Immature natural killer cell (primary cell): ENCODE data around the gene GPR132. TPM values are rescaled to one million over a fixed set of nuclear protein-coding genes. Genes with fewer than 3 reads are reported as not detected.

Experiments used
- DNase-seq, 3 donors: peaks; one replicate each; pipeline ENCODE4 v3.0.0; 2022; ENCODE audit warnings: mixed read lengths in 1 of 3
- H3K27ac Mint-ChIP-seq, 6 donors: one replicate each; pipeline ENCODE4 v1.8.0; 2020; ENCODE audit warnings: mixed read lengths in 6 of 6, mild to moderate bottlenecking in 5 of 6, inconsistent platforms in 4 of 6, moderate library complexity in 3 of 6
- H3K27me3 Mint-ChIP-seq, 3 donors: one replicate each; pipeline ENCODE4 v1.8.0; 2020 to 2021; ENCODE audit warnings: low read depth in 3 of 3, mild to moderate bottlenecking in 3 of 3, mixed read lengths in 3 of 3, moderate library complexity in 3 of 3, inconsistent platforms in 1 of 3
- H3K36me3 Mint-ChIP-seq, 3 donors: one replicate each; pipeline ENCODE4 v1.8.0; 2020; ENCODE audit warnings: mixed read lengths in 3 of 3, inconsistent platforms in 2 of 3, mild to moderate bottlenecking in 2 of 3
- H3K4me1 Mint-ChIP-seq, 2 donors: one replicate each; pipeline ENCODE4 v1.8.0; 2020; ENCODE audit warnings: inconsistent platforms in 2 of 2, mild to moderate bottlenecking in 2 of 2, mixed read lengths in 2 of 2, moderate library complexity in 1 of 2
- H3K4me3 Mint-ChIP-seq, 5 donors: one replicate each; pipeline ENCODE4 v1.8.0; 2020; ENCODE audit warnings: mild to moderate bottlenecking in 5 of 5, mixed read lengths in 5 of 5, inconsistent platforms in 3 of 5, moderate library complexity in 3 of 5
- H3K9me3 Mint-ChIP-seq, 6 donors: one replicate each; pipeline ENCODE4 v1.8.0; 2020; ENCODE audit warnings: mild to moderate bottlenecking in 6 of 6, mixed read lengths in 6 of 6, inconsistent platforms in 4 of 6, moderate library complexity in 3 of 6
- polyA plus RNA-seq, 3 donors: library from polyadenylated mRNA; unstranded; fragments of 300-500 nt; fragmentation: Illumina TruSeq; gene quantifications; one replicate each; pipeline ENCODE4 v1.2.3, GENCODE V29; 2021

GPR132 gene
- polyA plus RNA-seq, 3 donors from 2014 or later, result 5.8 to 25.6 (median 8.4) TPM

GRCh38 chr14:105095236-105095805 is 30.1 kb upstream of the GPR132 start:
- Mint-ChIP-seq H3K9me3 (peaks cover 0 to 4% (median 0%) of the 10 kb centered on the region in 6 donors), H3K4me3 (peak overlapping the region; percentile 8 to 63 (median 48)), H3K27ac (no peak overlapping the region), H3K4me1 (peaks cover 0 to 13% of the 10 kb centered on the region in 2 donors), H3K27me3 (peaks cover 3 to 21% (median 7%) of the 10 kb centered on the region in 3 donors), H3K36me3 (peaks cover 0 to 6% (median 0%) of the 10 kb centered on the region in 3 donors)
- DNase-seq, result no peak

GRCh38 chr14:105094193-105094907 is 29.1 kb upstream of the GPR132 start:
- H3K9me3 Mint-ChIP-seq, result no peaks in the 10 kb centered on the region
- DNase-seq, result no peak
- peak overlapping the region; percentile 66 to 79 (median 69) for H3K4me3 Mint-ChIP-seq
- peaks cover 0 to 6% (median 0%) of the 10 kb centered on the region in 3 donors for H3K36me3 Mint-ChIP-seq
- H3K27ac Mint-ChIP-seq, result peak overlapping the region in 1 of 6 donors; percentile 35
- H3K27me3 Mint-ChIP-seq, result peaks cover 2 to 12% (median 3%) of the 10 kb centered on the region in 3 donors
- peaks cover 0 to 13% of the 10 kb centered on the region in 2 donors for H3K4me1 Mint-ChIP-seq

GRCh38 chr14:105093431-105094192 is 28.4 kb upstream of the GPR132 start:
- H3K27me3 Mint-ChIP-seq, result peaks cover 2 to 7% (median 3%) of the 10 kb centered on the region in 3 donors
- H3K36me3 Mint-ChIP-seq, result peaks cover 0 to 6% (median 0%) of the 10 kb centered on the region in 3 donors
- H3K4me1 Mint-ChIP-seq, result peaks cover 0 to 13% of the 10 kb centered on the region in 2 donors
- peak overlapping the region in 2 of 6 donors; percentile 21 to 34 for H3K27ac Mint-ChIP-seq
- no peaks in the 10 kb centered on the region for H3K9me3 Mint-ChIP-seq
- H3K4me3 Mint-ChIP-seq, result peak overlapping the region; percentile 66 to 79 (median 69)
- DNase-seq, result peak; percentile 71 to 75 (median 72)

- no peaks in the 10 kb centered on the region for H3K9me3 Mint-ChIP-seq
- peak; percentile 67 to 68 (median 67) for DNase-seq
- peaks cover 0 to 6% (median 0%) of the 10 kb centered on the region in 3 donors for H3K36me3 Mint-ChIP-seq
- H3K4me1 Mint-ChIP-seq, result peaks cover 0 to 13% of the 10 kb centered on the region in 2 donors
- peak overlapping the region; percentile 69 to 86 (median 78) for H3K4me3 Mint-ChIP-seq
- H3K27me3 Mint-ChIP-seq, result peaks cover 2 to 5% (median 4%) of the 10 kb centered on the region in 3 donors
- H3K27ac Mint-ChIP-seq, result peak overlapping the region in 2 of 6 donors; percentile 51 to 64
Observed at GRCh38 chr14:105093038-105093430, 27.8 kb upstream of the GPR132 start.

GRCh38 chr14:105092171-105093037 is 27.2 kb upstream of the GPR132 start:
- no peak for DNase-seq
- Mint-ChIP-seq H3K4me3 (peak overlapping the region; percentile 69 to 86 (median 78)), H3K4me1 (peaks cover 0 to 16% of the 10 kb centered on the region in 2 donors), H3K27ac (peak overlapping the region; percentile 57 to 77 (median 64)), H3K9me3 (no peaks in the 10 kb centered on the region), H3K27me3 (peaks cover 2 to 7% (median 4%) of the 10 kb centered on the region in 3 donors), H3K36me3 (peaks cover 0 to 6% (median 0%) of the 10 kb centered on the region in 3 donors)

- no peak for DNase-seq
- Mint-ChIP-seq H3K9me3 (no peaks in the 10 kb centered on the region), H3K4me3 (peak overlapping the region in 3 of 5 donors; percentile 47 to 81 (median 52)), H3K27ac (peak overlapping the region; percentile 53 to 77 (median 60)), H3K27me3 (peaks cover 0 to 7% (median 2%) of the 10 kb centered on the region in 3 donors), H3K4me1 (peaks cover 2 to 19% of the 10 kb centered on the region in 2 donors), H3K36me3 (peaks cover 0 to 4% (median 0%) of the 10 kb centered on the region in 3 donors)
Observed at GRCh38 chr14:105091517-105092170, 26.4 kb upstream of the GPR132 start.

GRCh38 chr14:105091054-105091516 is 25.9 kb upstream of the GPR132 start:
- Mint-ChIP-seq H3K36me3 (no peaks in the 10 kb centered on the region), H3K4me3 (no peak overlapping the region), H3K27me3 (peaks cover 0 to 7% (median 2%) of the 10 kb centered on the region in 3 donors), H3K4me1 (peaks cover 6 to 24% of the 10 kb centered on the region in 2 donors), H3K9me3 (no peaks in the 10 kb centered on the region), H3K27ac (no peak overlapping the region)
- no peak for DNase-seq

GRCh38 chr14:105090493-105091053 is 25.3 kb upstream of the GPR132 start:
- no peaks in the 10 kb centered on the region for H3K9me3 Mint-ChIP-seq
- H3K27me3 Mint-ChIP-seq, result peaks cover 0 to 7% (median 2%) of the 10 kb centered on the region in 3 donors
- H3K4me3 Mint-ChIP-seq, result peak overlapping the region; percentile 2 to 53 (median 34)
- H3K27ac Mint-ChIP-seq, result peak overlapping the region in 5 of 6 donors; percentile 31 to 60 (median 43)
- no peaks in the 10 kb centered on the region for H3K36me3 Mint-ChIP-seq
- peak; percentile 79 to 82 (median 80) for DNase-seq
- H3K4me1 Mint-ChIP-seq, result peaks cover 6 to 24% of the 10 kb centered on the region in 2 donors

GRCh38 chr14:105089746-105090492 is 24.7 kb upstream of the GPR132 start:
- no peak overlapping the region for H3K27ac Mint-ChIP-seq
- H3K36me3 Mint-ChIP-seq, result no peaks in the 10 kb centered on the region
- H3K9me3 Mint-ChIP-seq, result no peaks in the 10 kb centered on the region
- peaks cover 0 to 7% (median 2%) of the 10 kb centered on the region in 3 donors for H3K27me3 Mint-ChIP-seq
- peak overlapping the region in 1 of 5 donors; percentile 53 for H3K4me3 Mint-ChIP-seq
- DNase-seq, result no peak
- peaks cover 6 to 24% of the 10 kb centered on the region in 2 donors for H3K4me1 Mint-ChIP-seq

- Mint-ChIP-seq H3K27me3 (peaks cover 0 to 7% (median 2%) of the 10 kb centered on the region in 3 donors), H3K36me3 (no peaks in the 10 kb centered on the region), H3K9me3 (no peaks in the 10 kb centered on the region), H3K4me1 (peaks cover 6 to 18% of the 10 kb centered on the region in 2 donors), H3K4me3 (peak overlapping the region; percentile 30 to 65 (median 62)), H3K27ac (no peak overlapping the region)
- no peak for DNase-seq
Observed at GRCh38 chr14:105088812-105089745, 23.8 kb upstream of the GPR132 start.
